ENCODE data around the gene PARD3B.

GRCh38 chr2:204871231-204871953, 326.1 kb downstream of the PARD3B start:
- TF ChIP-seq CTCF (IDR thresholded peaks at IDR 0.05) (peak; percentile 37 to 52 (median 45)), POLR2A (IDR thresholded peaks at IDR 0.05) (no peak)
